Spleen (tissue), 11 donors: Measurements from ENCODE around the gene ATP11C. TPM values are rescaled to one million over a fixed set of nuclear protein-coding genes. Genes with fewer than 3 reads are reported as not detected.

Source experiments
- DNase-seq: peaks from one replicate; pipeline ENCODE4 v3.0.0-alpha.2; 2020
- H3K27ac ChIP-seq, 8 donors: fragments of 200-600 bp; sonication (generic) in 7 of 8; 1 replicate in 4 of 8; 2 replicates in 4 of 8; pipeline versions ENCODE4 v1.5.0 to v1.8.0; 2016 to 2021; ENCODE audit warnings: inconsistent platforms in 4 of 8, mild to moderate bottlenecking in 4 of 8, moderate library complexity in 1 of 8
- H3K27me3 ChIP-seq, 7 donors: fragments of 200-600 bp; sonication (generic) in 6 of 7; replicated peaks in 1 of 7; 1 replicate in 4 of 7; 2 replicates in 3 of 7; pipeline versions ENCODE4 v1.5.0 to v1.8.0; 2016 to 2021; ENCODE audit warnings: inconsistent platforms in 3 of 7, mild to moderate bottlenecking in 1 of 7
- H3K36me3 ChIP-seq, 6 donors: fragments of 200-600 bp; sonication (generic) in 5 of 6; 1 replicate in 4 of 6; 2 replicates in 2 of 6; pipeline versions ENCODE4 v1.5.0 to v1.8.0; 2016 to 2021; ENCODE audit warnings: inconsistent platforms in 2 of 6
- H3K4me1 ChIP-seq, 6 donors: fragments of 200-600 bp; sonication (generic) in 5 of 6; 1 replicate in 3 of 6; 2 replicates in 3 of 6; pipeline versions ENCODE4 v1.5.0 to v1.8.0; 2016 to 2021; ENCODE audit warnings: inconsistent platforms in 3 of 6
- H3K4me3 ChIP-seq, 8 donors: fragments of 200-600 bp; sonication (generic) in 7 of 8; 1 replicate in 4 of 8; 2 replicates in 4 of 8; pipeline versions ENCODE4 v1.5.0 to v1.8.0; 2016 to 2021; ENCODE audit warnings: inconsistent platforms in 4 of 8, mild to moderate bottlenecking in 4 of 8, moderate library complexity in 2 of 8
- H3K9me3 ChIP-seq, 8 donors: fragments of 200-600 bp; sonication (generic) in 7 of 8; 1 replicate in 4 of 8; 2 replicates in 4 of 8; pipeline versions ENCODE4 v1.5.0 to v1.8.0; 2016 to 2021; ENCODE audit warnings: inconsistent platforms in 4 of 8
- CTCF ChIP-seq, 11 experiments: fragments of 200-600 bp in 7 of 11; fragments of 450-650 bp in 4 of 11; sonication (generic) in 4 of 11; IDR thresholded peaks in 8 of 11; conservative IDR thresholded peaks in 3 of 11; 1 replicate in 7 of 11; 2 replicates in 4 of 11; pipeline versions ENCODE4 v1.4.0 to v1.8.0; 2016 to 2021; ENCODE audit warnings: antibody characterized with exemption in 11 of 11, inconsistent platforms in 4 of 11, mild to moderate bottlenecking in 1 of 11
- POLR2A ChIP-seq, 3 donors: fragments of 450-650 bp; IDR thresholded peaks; one replicate each; pipeline ENCODE4 v1.5.1; 2017; ENCODE audit warnings: antibody characterized with exemption in 3 of 3, mild to moderate bottlenecking in 1 of 3
- POLR2AphosphoS5 ChIP-seq, 3 donors: sonication (generic); formaldehyde crosslinking; IDR thresholded peaks; one replicate each; pipeline ENCODE4 v1.5.1; 2017; ENCODE audit warnings: antibody characterized with exemption in 3 of 3
- WGBS, 5 donors: extraction: QIAGEN DNeasy Blood & Tissue Kit in 3 of 5; methylation state at CpG; one replicate each; pipeline versions ENCODE4 v1.1.5 to v1.1.7; 2013 to 2018; 5-methylcytosine and 5-hydroxymethylcytosine counted together
- intact Hi-C: fragments of 100-400 bp; cut with DNase I; formaldehyde crosslinking; loops from one replicate; pipeline ENCODE4 v1.15.0; 2023; ENCODE audit warnings: low total_unique reads
- polyA plus RNA-seq, 3 donors: library from polyadenylated mRNA; stranded (reverse); fragments of 200-250 nt; gene quantifications; one replicate each; pipeline ENCODE4 v1.2.1, GENCODE V29; 2013
- total RNA-seq, 7 donors: library from RNA; depleted of rRNA in 3 of 7; stranded (reverse); fragments of >200 nt in 3 of 7; fragmentation: NEBNext Ultra II Directional in 4 of 7; extraction: Animal tissue kit (Norgen Biotek cat#: 25700) in 4 of 7; gene quantifications; one replicate each; pipeline versions ENCODE4 v1.1.0 to v1.2.1, GENCODE V29; 2016 to 2021
- donor health status: healthy with polysubstance abuse.
- donor health status: DM: no; HTN: no; CAD: no; lungs with moderate emphysema.
- donor health status: DM: no; HTN: no; CAD: no.
- donor health status: Bipolar disorder and iron deficiency.
- donor health status: healthy.
- donor health status: DM: no; HTN: no; CAD: no.
- donor health status: DM: yes; HTN: yes; CAD: no.

Gene ATP11C
- total and polyA plus RNA-seq, 10 donors, result 6.0 to 52.2 (median 28.8) TPM

GRCh38 chrX:139816204-139816603 lies 116.6 kb downstream of the ATP11C start:
- Histone ChIP-seq H3K9me3 (no peaks in the 10 kb centered on the region), H3K27ac (no peak overlapping the region), H3K4me3 (no peak overlapping the region), H3K27me3 (no peaks in the 10 kb centered on the region), H3K4me1 (peaks cover 0 to 5% (median 0%) of the 10 kb centered on the region in 6 donors), H3K36me3 (peaks cover 0 to 38% (median 0%) of the 10 kb centered on the region in 6 donors)
- no peak for DNase-seq
- 72 to 89% (median 88%) methylated on average over 2 of the region's 2 CpGs for WGBS, 5 donors
- intact Hi-C loops, result no loop called here
- no peak for TF ChIP-seq POLR2AphosphoS5 (IDR thresholded peaks at IDR 0.05)
- TF ChIP-seq CTCF (IDR thresholded peaks at IDR 0.05 in 8 of 11, conservative IDR thresholded peaks at IDR 0.05 in 3 of 11), result no peak
- no peak for TF ChIP-seq POLR2A (IDR thresholded peaks at IDR 0.05)

DNA sequence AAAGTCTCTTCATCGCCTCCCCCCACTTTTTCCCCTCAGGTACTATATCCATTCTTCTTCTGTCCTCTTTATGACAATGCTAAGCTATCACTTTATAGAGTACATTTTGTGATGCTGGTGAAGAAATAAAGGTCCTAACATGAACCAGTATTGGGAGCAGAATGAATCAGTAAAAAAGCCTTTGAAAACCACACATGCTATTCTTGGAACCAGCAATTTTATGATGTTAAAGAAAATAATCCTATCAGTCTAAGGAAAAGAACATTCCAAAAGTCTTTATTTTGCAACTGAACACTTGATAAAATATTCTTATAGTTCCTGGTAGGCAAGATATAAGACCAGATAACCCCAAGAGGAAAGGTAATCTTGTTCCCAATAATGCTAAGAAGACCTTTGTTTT lies 117.1 kb downstream of the ATP11C start:
- no peak for DNase-seq
- intact Hi-C loops, result no loop called here
- TF ChIP-seq POLR2AphosphoS5 (IDR thresholded peaks at IDR 0.05), result no peak
- no peak for TF ChIP-seq CTCF (IDR thresholded peaks at IDR 0.05 in 8 of 11, conservative IDR thresholded peaks at IDR 0.05 in 3 of 11)
- no peak for TF ChIP-seq POLR2A (IDR thresholded peaks at IDR 0.05)
- Histone ChIP-seq H3K27me3 (no peaks in the 10 kb centered on the region), H3K9me3 (no peaks in the 10 kb centered on the region), H3K36me3 (peaks cover 0 to 38% (median 0%) of the 10 kb centered on the region in 6 donors), H3K27ac (no peak overlapping the region), H3K4me1 (peaks cover 0 to 5% (median 0%) of the 10 kb centered on the region in 6 donors), H3K4me3 (no peak overlapping the region)
- 84 to 100% (median 100%) methylated on average over 1 of the region's 1 CpG for WGBS, 5 donors

GRCh38 chrX:139811942-139812629 lies 120.8 kb downstream of the ATP11C start:
- DNase-seq, result no peak
- TF ChIP-seq CTCF (IDR thresholded peaks at IDR 0.05 in 8 of 11, conservative IDR thresholded peaks at IDR 0.05 in 3 of 11), result no peak
- TF ChIP-seq POLR2AphosphoS5 (IDR thresholded peaks at IDR 0.05), result no peak
- no peak for TF ChIP-seq POLR2A (IDR thresholded peaks at IDR 0.05)
- Histone ChIP-seq H3K27me3 (no peaks in the 10 kb centered on the region), H3K27ac (no peak overlapping the region), H3K36me3 (peaks cover 0 to 42% (median 0%) of the 10 kb centered on the region in 6 donors), H3K9me3 (no peaks in the 10 kb centered on the region), H3K4me3 (no peak overlapping the region), H3K4me1 (peaks cover 0 to 5% (median 0%) of the 10 kb centered on the region in 6 donors)
- WGBS, 5 donors, result 58 to 85% (median 80%) methylated on average over 3 to 6 of the region's 6 CpGs
- intact Hi-C loops, result no loop called here

- WGBS, 5 donors, result 60 to 97% (median 94%) methylated on average over 1 of the region's 1 CpG
- no peak for DNase-seq
- intact Hi-C loops, result no loop called here
- Histone ChIP-seq H3K27ac (no peak overlapping the region), H3K4me3 (no peak overlapping the region), H3K9me3 (no peaks in the 10 kb centered on the region), H3K4me1 (no peaks in the 10 kb centered on the region), H3K27me3 (no peaks in the 10 kb centered on the region), H3K36me3 (peaks cover 0 to 63% (median 11%) of the 10 kb centered on the region in 6 donors)
- TF ChIP-seq CTCF (IDR thresholded peaks at IDR 0.05 in 8 of 11, conservative IDR thresholded peaks at IDR 0.05 in 3 of 11) (no peak), POLR2A (IDR thresholded peaks at IDR 0.05) (no peak), POLR2AphosphoS5 (IDR thresholded peaks at IDR 0.05) (no peak)
Measured at GRCh38 chrX:139804482-139804881, 128.4 kb downstream of the ATP11C start.
